DMS79 (cell line): ENCODE data around the gene PRIM2.
A peak's percentile ranks its signal among the peaks of the same experiment; 100 is the strongest.
"Not testable (repeated sequence)": the region's sequence is repeated elsewhere in the genome, so short reads cannot be mapped to it uniquely, and the experiment has no call there.

Experiments used
- DNase-seq: peaks from one replicate; lab custom pipeline; 2025; lab: John Stamatoyannopoulos, UW

PRIM2 gene

DNA sequence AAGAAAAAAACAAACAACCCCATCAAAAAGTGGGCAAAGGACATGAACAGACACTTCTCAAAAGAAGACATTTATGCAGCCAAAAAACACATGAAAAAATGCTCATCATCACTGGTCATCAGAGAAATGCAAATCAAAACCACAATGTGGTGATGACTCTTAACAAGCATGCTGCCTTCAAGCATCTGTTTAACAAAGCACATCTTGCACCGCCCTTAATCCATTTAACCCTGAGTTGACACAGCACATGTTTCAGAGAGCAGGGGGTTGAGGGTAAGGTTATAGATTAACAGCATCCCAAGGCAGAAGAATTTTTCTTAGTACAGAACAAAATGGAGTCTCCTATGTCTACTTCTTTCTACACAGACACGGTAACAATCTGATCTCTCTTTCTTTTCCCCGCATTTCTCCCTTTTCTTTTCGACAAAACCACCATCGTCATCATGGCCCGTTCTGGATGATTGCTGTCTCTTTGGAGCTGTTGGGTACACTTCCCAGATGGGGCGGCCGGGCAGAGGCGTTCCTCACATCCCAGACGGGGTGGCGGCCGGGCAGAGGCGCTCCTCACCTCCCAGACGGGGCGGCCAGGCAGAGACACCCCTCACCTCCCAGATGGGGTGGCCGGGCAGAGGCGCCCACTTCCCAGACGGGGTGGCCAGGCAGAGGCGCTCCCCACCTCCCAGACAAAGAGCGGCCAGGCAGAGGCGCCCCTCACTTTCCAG is 7.2 kb upstream of the PRIM2 start:
- not testable (repeated sequence) for DNase-seq

DNA sequence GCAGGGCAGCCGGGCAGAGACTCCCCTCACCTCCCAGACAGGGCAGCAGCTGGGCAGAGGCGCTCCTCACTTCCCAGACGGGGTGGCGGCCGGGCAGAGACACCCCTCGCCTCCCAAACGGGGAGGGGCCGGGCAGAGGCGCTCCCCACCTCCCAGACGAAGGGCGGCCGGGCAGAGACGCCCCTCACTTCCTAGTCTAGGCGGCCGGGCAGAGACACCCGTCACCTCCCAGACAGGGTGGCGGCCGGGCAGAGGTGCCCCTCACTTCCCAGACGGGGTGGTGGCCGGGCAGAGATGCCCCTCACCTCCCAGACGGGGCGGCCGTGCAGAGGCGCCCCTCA is 6.6 kb upstream of the PRIM2 start:
- DNase-seq = no peak

DNA sequence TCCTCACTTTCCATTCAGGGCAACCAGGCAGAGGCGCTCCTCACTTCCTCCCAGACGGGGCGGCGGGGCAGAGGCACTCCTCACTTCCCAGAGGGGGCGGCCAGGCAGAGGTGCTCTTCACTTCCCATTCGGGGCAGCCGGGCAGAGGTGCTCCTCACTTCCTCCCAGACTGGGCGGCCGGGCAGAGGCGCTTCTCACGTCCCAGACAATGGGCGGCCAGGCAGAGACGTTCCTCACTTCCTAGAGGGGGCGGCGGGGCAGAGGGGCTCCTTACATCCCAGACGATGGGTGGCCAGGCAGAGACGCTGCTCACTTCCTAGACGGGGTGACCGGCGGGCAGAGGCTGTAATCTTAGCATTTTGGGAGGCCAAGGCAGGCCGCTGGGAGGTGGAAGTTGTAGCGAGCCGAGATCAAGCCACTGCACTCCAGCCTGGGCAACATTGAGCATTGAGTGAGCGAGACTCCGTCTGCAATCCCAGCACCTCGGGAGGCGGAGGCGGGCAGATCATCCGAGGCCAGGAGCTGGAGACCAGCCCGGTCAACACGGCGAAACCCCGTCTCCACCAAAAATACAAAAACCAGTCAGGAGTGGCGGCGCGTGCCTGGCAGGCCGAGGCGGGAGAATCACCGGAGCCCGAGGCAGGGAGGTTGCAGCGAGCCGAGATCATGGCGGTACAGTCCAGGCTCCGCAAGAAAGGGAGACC is 6.0 kb upstream of the PRIM2 start:
- DNase-seq = not testable (repeated sequence)

DNA sequence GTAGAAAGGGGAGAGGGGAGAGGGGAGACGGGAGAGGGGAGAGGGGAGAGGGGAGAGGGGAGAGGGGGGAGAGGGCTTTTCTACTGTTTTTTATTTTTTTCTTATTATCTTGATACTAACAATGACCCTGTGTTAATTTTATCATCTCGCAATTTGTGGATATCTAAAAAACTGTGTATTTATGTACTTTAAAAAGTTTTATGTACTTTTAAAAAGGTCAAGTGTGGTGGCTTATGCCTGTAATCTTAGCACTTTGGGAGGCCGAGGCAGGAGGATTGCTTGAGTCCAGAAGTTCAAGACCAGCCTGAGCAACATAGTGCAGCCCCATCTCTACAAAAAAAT is 5.5 kb upstream of the PRIM2 start:
- no peak for DNase-seq

DNA sequence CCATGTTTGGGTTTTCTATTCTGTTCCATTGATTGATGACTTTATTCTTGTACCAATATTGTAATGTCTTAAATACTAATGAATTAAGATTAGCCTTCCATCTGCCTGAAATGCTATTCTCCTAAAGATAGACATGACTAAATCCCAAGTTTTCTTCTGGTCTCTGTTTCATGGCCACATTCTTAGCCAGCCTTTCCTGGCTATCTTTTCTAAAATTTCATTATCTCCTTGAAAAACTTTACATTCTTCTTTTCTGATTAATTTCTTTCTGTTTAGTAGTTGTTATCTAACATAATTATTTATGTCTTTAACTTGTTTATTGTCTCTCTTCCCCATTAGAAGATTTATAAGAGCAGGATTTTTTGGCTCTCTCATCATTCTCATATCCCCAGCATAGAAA is 4.4 kb upstream of the PRIM2 start:
- DNase-seq = no peak

DNA sequence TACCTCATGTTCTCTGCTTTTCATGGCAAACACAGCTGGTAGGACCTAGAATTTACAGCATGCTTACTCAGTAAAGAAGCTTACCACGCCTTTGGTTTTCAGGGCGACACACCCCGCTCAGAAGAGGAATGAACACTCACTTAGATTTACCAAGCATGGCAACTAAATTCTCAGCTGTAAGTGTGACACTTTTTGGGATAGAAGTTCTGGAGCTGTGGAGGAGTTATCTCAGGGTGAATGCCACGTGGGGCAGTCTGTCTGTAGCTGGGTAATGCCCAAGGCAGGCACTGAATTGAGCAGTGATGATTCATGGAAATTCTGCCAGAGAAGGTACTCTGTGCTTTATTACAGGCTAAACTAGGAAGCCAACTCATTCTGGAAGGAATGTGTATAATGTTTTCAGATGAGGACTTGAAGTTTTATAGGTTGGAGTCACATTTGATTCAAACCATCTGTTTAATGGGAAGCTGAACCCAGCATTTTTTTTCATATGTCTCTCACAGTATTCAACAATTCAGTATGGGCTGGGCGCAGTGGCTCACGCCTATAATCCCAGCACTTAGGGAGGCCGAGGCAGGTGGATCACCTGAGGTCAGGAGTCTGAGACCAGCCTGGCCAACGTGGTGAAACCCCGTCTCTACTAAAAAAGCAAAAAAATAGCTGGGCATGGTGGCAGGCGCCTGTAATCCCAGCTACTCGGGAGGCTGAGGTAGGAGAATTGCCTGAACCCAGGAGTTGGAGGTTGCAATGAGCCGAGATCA is 3.5 kb upstream of the PRIM2 start:
- no peak for DNase-seq

DNA sequence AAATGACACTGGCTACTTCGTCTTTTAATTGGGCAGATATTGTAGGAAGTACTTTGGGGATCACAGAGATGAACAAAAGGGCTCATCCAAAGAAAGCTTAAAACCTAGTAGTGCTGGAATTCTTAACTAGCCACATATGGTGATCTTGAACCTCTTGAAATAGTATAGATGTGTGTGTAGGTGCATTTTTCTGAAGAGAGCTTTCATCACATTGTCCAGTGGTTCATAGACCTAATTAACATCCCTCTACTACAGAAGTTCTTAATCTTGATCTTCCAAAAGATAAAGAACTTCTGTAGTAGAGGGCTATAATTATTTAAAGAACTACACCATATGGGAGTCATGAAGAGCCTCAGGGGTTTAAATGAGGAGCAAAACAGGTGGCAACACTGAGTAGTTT is 2.3 kb upstream of the PRIM2 start:
- no peak for DNase-seq

DNA sequence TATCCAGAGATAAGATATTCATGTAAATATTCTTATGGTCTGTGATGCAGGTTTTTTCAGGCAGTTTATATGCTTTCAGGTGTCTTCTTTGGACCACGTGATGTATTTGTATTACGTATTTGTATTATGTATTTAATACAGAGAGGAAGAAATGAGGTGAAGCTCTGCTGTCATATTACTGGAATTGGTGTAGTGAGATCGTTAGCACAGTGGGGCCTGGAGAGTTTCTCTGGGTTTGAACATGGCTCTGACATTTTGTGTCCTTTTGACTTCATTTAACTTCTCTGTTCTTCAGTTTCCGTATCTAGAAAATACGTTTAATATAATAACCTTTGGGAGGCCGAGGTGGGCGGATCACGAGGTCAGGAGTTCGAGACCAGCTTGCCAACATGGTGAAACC is 1.6 kb upstream of the PRIM2 start:
- DNase-seq = no peak

DNA sequence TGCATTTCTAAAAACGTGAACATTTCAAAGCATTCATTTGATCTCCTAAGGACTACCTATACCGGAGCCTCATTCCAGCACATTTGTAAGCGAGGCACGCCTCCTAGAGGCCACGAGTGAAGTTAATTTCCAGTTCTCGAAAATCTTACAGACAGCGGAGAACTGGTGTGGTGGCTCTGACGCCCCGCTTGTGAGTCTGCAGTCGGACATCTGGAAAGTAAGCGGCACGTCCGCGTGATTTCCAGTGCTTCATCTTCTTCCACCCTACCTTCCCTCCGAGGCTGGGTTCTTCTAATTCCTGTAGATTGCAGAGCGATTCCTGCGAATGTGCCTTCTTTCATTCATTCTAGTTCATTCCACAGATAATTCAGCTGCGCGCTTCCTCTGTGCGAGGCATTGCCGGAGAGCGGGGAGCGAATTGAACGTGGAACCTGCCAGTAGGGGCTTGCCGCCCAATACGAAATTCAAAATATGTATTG is 810 bp upstream of the PRIM2 start:
- DNase-seq = peak; percentile 80

DNA sequence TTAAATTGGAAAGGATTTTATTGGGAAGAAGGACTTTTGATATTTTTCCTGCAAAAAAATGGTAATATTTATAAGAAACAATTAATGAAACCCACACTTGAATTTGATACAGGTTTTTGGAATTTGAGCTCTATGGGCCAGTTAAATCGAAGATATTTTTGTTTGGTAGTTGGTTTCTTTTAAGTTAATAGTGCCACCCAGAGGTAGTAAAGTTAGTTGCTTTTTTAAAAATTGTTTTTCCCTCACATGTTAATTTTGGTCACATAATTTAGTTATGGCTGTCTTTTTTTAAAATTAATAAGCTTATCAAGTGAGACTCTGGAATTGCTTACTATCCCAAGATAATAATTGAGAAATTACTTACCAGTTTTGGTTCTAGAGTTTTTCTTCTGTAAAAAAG is 7.1 kb downstream of the PRIM2 start:
- DNase-seq = no peak

DNA sequence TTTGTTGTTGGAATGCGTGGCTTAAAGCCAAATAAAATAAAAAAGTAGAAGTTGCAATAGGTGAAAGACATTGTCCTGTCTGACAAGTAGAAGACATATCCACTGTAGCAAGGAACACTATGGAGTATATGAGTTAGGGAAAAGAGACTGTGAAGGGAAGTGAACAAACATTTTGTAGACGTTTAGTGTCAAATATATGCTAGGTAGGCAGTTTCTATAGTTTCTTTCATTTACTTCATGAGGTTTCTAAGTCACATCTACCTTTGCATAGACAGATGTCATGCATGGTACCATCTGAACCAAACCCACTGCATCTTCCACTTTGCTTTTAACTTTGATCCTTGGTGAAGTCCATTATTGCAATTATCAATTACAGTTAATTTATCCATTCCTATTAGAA is 9.9 kb downstream of the PRIM2 start:
- DNase-seq = no peak

DNA sequence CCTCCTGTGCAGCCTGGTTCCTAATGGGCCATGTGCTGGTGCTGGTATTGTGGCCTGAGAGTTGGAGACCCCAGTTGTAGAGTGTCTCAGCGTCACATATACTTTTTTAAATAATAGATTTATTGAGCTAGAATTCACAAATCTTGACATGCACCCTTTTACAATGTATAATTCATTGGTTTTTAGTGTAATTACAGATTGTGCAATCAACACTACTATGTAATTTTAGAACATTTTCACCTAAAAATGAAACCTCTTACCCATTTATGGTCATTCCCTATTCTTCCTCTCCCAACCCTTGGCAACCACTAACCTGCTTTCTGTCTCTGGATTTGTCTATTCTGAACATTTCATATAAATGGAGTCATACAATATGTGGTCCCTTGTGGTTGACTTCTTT is 10.6 kb downstream of the PRIM2 start:
- no peak for DNase-seq

DNA sequence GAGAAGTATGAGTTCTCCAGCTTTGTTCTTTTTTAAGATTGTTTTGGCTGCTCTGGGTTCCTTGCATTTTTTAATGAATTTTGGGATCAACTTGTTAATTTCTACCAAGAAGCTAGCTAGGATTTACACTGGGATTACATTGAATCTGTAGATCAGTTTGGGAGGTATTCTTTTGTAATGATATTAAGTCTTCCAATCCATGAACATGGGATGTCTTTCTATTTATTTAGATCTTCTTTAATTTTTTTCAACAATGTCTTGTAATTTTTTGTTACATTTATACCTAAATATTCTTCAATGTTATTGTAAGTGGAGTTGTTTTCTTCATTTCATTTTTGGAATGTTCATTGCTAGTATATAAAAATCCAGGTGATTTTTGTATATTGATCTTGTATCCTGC is 12.5 kb downstream of the PRIM2 start:
- DNase-seq = no peak

DNA sequence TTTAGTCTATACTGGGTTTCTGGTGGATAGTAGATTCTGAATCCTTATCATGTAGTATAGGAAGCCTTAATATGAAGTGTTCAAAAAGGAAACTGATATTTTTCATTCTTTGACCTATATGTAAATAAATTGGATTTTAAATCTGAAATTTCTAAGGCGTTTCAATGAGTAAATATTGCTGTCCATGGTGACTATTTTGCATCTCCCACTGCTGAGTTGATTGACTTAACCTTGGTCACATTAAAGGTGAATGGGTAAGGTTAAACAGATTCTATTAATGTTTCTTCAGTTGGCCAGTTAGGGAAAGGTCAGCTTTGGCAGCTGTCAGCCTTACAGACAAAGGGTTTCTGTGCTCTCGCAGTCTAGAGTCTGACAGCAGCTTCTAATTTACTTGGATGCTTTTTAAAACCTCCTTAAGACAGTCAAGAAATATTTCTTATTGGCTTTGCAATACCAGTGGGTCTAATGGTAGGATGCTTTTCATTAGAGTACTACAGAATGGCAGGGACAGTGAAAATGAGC is 24.8 kb downstream of the PRIM2 start:
- no peak for DNase-seq

DNA sequence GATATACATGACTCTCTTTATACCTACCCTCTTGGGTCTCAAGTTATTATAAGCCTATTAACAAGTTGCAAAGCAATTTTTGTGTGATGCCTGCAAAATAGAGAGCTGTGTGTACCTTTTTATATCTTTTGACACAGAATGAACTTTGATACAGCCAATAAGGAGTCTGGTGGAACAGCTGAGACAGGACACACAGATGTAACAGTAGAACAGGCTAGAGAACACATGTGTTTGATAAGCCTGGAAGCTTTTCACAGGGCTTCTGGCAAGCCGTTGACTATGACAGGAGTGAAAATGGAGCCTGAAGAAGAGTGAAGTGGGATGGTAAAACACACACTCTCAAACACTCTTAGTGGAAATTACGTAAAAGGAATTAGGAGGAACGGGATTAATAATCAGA is 25.9 kb downstream of the PRIM2 start:
- DNase-seq = not testable (repeated sequence)

DNA sequence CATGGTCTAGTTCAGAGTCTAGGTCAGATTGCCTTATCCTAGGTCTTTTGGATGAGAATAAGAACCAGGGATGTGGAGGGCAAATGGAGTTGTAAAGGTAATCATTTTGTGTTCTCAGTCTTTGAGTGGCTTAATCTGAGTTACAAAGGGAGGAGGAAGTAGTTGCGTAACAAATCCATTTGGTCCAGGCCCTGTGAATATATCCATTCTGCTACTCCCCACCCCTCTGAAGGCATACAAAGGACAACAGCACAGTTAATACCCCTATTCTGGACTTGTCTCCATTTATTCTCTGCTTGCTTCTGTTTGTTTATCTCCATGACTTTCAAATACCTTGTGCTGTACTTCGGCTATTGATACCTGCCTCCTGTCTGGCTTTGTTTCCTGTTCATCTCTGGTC is 29.3 kb downstream of the PRIM2 start:
- not testable (repeated sequence) for DNase-seq

DNA sequence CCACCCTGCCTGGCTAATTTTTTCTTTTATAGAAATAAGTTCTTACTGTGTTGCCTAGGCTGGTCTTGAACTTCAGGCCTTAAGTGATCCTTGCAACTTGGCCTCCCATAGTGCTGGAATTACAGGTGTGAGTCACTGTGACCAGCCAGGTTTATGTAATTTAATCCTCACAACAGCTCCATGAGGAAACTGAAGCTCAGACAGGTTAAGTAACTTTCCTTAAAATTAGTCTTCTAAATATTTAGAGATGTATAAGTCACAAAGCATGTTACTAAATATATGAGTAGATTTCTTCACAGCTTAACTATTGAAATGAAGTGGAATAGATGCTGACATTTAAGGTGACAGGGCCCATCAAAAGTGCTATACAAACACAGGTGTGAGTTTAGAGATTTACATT is 30.2 kb downstream of the PRIM2 start:
- DNase-seq = not testable (repeated sequence)

DNA sequence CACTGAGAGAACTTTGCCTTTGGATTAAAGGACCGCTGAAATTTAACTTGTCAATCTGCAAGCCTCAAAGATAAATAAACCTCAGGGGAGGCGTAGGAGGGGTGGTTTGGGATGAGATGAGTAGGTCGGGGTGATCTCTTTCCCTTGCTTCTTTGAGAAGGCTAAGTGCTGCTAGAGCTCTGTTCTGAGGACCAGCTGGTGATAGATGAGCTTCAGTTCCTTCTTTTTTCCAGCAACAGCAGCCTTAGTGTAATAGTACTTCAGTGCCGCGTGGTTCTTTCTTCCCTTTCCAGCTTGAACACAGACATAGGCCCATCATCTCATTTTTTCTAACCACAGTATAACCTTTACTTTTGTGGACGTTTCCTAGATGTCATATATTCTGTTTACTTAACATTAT is 33.0 kb downstream of the PRIM2 start:
- not testable (repeated sequence) for DNase-seq

DNA sequence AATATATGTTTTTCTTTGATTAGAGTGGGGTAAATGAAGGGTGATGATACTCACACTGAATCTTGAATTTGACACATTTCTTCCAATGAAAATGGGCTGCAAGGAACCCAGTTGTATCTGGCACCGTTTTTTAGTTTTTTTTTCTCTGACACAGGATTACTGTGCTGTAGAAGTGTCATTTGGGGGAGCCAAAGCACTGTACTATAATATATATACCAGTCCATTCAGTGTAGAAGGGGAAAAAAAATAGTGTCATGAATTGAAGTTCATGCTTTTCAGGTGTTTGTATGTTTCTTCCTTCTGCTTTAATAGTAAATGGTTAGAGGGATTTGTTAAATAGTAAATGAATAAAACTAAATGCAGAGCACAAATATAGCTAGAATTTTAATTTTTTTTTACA is 35.2 kb downstream of the PRIM2 start:
- not testable (repeated sequence) for DNase-seq

DNA sequence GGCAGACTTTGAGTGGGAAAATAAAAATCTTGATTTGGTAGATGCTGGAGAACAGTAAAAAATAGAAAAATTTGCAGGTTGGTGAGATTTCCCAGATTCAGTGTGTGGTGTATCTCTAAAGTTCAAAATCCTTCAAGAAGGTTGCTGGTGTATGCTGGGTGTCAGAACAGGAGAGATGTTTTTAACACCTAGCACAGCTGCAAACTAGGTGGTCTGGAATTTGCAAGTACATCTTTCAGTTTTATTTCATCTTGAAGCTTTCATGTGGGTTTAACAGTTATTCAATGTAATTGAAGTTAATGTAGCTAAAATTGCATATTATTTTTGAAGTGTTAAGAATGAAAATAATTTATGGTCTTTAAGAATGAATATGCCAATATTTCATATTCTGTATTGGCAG is 40.9 kb downstream of the PRIM2 start:
- not testable (repeated sequence) for DNase-seq

DNA sequence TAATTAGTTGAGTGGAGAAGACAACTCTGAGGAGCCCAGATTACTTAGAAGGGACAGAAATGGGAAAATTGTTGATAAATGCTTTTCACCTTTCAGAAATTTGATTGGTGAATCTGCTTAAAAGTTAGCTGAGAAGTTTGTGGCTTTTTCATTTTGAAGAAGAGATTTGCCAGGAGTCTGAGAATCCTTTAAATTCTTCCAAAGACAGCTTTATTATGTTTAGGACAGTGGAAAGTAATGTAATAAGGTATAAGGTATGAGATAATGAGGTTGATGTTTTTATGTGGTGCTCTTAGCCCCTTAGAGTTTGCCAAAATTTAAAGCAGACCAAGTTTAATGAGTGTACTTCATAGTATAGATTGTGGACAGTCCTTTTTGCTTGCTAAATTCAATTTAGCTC is 42.3 kb downstream of the PRIM2 start:
- not testable (repeated sequence) for DNase-seq

DNA sequence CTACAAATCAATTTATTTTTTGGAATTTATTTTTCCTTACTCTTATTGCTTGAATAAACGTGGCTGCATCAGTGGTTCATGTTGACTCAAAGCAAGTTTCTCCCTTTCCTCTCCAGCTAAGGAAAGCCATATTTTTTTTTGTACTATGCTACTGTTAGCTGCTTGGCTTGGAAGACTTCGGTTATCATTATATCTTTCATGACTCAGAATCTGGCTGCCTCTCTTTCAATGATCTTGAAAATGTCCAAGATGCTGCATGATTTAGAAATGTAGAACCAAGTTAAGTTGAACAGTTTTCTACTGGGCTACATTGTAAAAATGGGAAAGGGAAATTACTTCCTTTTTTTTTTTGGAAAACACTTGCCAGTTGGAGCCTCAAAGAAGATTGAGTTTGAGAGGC is 44.9 kb downstream of the PRIM2 start:
- DNase-seq = not testable (repeated sequence)

DNA sequence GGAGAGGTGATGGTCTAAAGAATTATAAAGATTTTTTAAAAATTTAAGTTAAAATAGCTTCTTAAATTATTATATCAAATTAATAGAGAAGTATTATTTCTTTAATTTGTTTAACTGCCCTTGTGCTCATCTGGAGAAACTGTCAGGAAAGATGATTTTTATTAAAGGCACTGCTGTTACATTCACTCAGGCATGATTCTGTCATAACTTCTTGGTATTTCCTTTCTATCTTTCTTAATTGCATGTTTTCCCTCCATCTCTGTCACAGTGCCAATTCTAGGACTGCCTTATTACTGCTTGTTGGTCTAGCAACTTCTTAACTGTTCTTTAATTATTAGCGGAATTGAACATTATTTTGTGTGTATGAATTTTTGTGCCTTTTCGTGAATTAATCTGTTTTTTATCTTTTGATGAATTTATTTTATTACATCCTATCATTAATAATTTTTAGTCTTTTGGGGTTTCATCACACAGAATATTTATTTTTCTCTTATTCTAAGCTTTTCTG is 47.7 kb downstream of the PRIM2 start:
- not testable (repeated sequence) for DNase-seq
